SU-DHL-6 (cell line): Measurements from ENCODE around the gene ANXA6.

Experiments used
- H2AFZ ChIP-seq: fragments of 200-600 bp; sonication (generic); 2 replicates; pipeline ENCODE4 v1.6.1; 2014; ENCODE audit warnings: low read depth, mild to moderate bottlenecking, moderate library complexity, mixed read lengths, antibody characterized with exemption, low read length; ENCODE audit not compliant: severe bottlenecking
- H3F3A ChIP-seq: fragments of 200-600 bp; shearing (Covaris generic); 2 replicates; pipeline ENCODE4 v1.6.0; 2016; ENCODE audit warnings: antibody characterized with exemption, mild to moderate bottlenecking; ENCODE audit not compliant: insufficient read depth
- H3K27ac ChIP-seq: fragments of 200-600 bp; sonication (generic); 2 replicates; pipeline ENCODE4 v1.5.1; 2016; ENCODE audit warnings: low read depth, mild to moderate bottlenecking, low read length, moderate library complexity, mixed read lengths
- H3K27me3 ChIP-seq: fragments of 200-600 bp; sonication (generic), shearing (Covaris generic); 2 replicates; pipeline ENCODE4 v1.6.0; 2014; ENCODE audit warnings: mild to moderate bottlenecking, low read length
- H3K36me3 ChIP-seq: fragments of 200-600 bp; sonication (generic); 2 replicates; pipeline ENCODE4 v1.6.1; 2014; ENCODE audit warnings: mild to moderate bottlenecking, low read length, mixed read lengths
- H3K4me2 ChIP-seq: fragments of 300-600, 200-600 bp; shearing (Covaris generic), sonication (generic); 2 replicates; pipeline ENCODE4 v1.6.0; 2014; ENCODE audit warnings: low read length, low read depth, mild to moderate bottlenecking; ENCODE audit not compliant: poor library complexity, severe bottlenecking
- H3K4me3 ChIP-seq: fragments of 200-600 bp; sonication (generic); 2 replicates; pipeline ENCODE4 v1.5.1; 2014; ENCODE audit warnings: antibody characterized with exemption, low read length, mild to moderate bottlenecking, mixed read lengths; ENCODE audit not compliant: insufficient read depth, poor library complexity, severe bottlenecking
- H3K79me2 ChIP-seq: fragments of 200-600 bp; sonication (generic); 2 replicates; pipeline ENCODE4 v1.6.1; 2014; ENCODE audit warnings: mild to moderate bottlenecking, low read length, moderate library complexity; ENCODE audit not compliant: insufficient read depth
- H3K9ac ChIP-seq: fragments of 200-600 bp; sonication (generic); 2 replicates; pipeline ENCODE4 v1.7.0; 2014; ENCODE audit warnings: mild to moderate bottlenecking, low read length
- H3K9me2 ChIP-seq: fragments of 200-600 bp; sonication (generic); replicated peaks from 2 replicates; pipeline ENCODE4 v1.6.1; 2014; ENCODE audit warnings: low read length; ENCODE audit not compliant: insufficient read depth
- H3K9me3 ChIP-seq: fragments of 200-600 bp; sonication (generic); 2 replicates; pipeline ENCODE4 v1.6.1; 2014; ENCODE audit warnings: low read length, mixed read lengths; ENCODE audit not compliant: insufficient read depth
- H4K20me1 ChIP-seq: fragments of 200-600 bp; sonication (generic); 2 replicates; pipeline ENCODE4 v1.6.1; 2014; ENCODE audit warnings: low read depth, mild to moderate bottlenecking, antibody characterized with exemption, low read length, moderate library complexity, mixed read lengths
- CTCF ChIP-seq: fragments of 200-600 bp; sonication (generic); IDR thresholded peaks from one replicate; pipeline ENCODE4 v1.5.1; 2017; ENCODE audit warnings: antibody characterized with exemption, mild to moderate bottlenecking, low read length, moderate library complexity; ENCODE audit not compliant: insufficient read depth, poor library complexity, severe bottlenecking
- EZH2phosphoT487 ChIP-seq: fragments of 200-600 bp; sonication (generic), shearing (Covaris generic); conservative IDR thresholded peaks from 2 replicates; pipeline ENCODE4 v1.6.1; 2018; ENCODE audit warnings: mild to moderate bottlenecking, antibody characterized with exemption, low read length, moderate library complexity, mixed read lengths

ANXA6 gene

GRCh38 chr5:151113651-151114050 is 43.9 kb downstream of the ANXA6 start:
- Histone ChIP-seq H3K9me2 (no peaks in the 10 kb centered on the region), H3K4me2 (no peak overlapping the region), H3K9me3 (no peaks in the 10 kb centered on the region), H3K27ac (no peak overlapping the region), H3F3A (0 out of 2 replicates have a peak, but pooled peaks cover 6% of the 10 kb centered on the region), H3K9ac (no peak overlapping the region), H3K79me2 (no peaks in the 10 kb centered on the region), H3K27me3 (no peaks in the 10 kb centered on the region), H3K36me3 (no peaks in the 10 kb centered on the region), H4K20me1 (no peaks in the 10 kb centered on the region), H2AFZ (no peak overlapping the region), H3K4me3 (no peak overlapping the region)
- no peak for TF ChIP-seq CTCF

DNA sequence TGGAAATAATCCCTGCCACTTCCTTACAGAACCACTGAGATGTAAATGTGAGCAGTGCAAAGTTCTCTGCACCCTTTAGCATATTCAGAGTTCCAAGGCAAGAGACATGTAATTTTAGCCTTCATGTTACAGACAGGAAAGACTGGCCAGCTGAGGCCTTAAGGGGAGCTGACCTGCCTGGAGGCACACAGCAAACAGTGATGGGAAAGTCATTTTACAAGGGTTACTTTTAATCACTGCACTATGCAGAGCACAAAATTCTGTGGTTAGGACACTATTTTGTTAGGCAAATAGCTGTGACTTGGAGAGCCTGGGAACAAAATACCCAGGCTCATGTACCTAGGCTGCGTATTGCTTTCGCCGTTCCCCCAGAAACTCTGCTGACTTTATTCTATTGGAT is 46.6 kb downstream of the ANXA6 start:
- Histone ChIP-seq H3K36me3 (no peaks in the 10 kb centered on the region), H3K9ac (no peak overlapping the region), H3F3A (0 out of 2 replicates have a peak, but pooled peaks cover 4% of the 10 kb centered on the region), H2AFZ (no peak overlapping the region), H3K4me3 (no peak overlapping the region), H3K9me2 (no peaks in the 10 kb centered on the region), H3K9me3 (no peaks in the 10 kb centered on the region), H3K27me3 (no peaks in the 10 kb centered on the region), H3K79me2 (no peaks in the 10 kb centered on the region), H4K20me1 (no peaks in the 10 kb centered on the region), H3K27ac (no peak overlapping the region), H3K4me2 (no peak overlapping the region)
- TF ChIP-seq CTCF = no peak
- TF ChIP-seq EZH2phosphoT487 = no peak

- Histone ChIP-seq H3K4me3 (no peak overlapping the region), H3K27me3 (no peaks in the 10 kb centered on the region), H3K9me3 (no peaks in the 10 kb centered on the region), H3K36me3 (no peaks in the 10 kb centered on the region), H3K9me2 (no peaks in the 10 kb centered on the region), H3K9ac (no peak overlapping the region), H3F3A (no peaks in the 10 kb centered on the region), H2AFZ (no peak overlapping the region), H3K79me2 (no peaks in the 10 kb centered on the region), H3K27ac (no peak overlapping the region), H4K20me1 (no peaks in the 10 kb centered on the region), H3K4me2 (no peak overlapping the region)
- TF ChIP-seq CTCF = no peak
These were observed 47.4 kb downstream of the ANXA6 start for GRCh38 chr5:151110122-151110681.
